HEK293 (cell line): ENCODE measurements around the gene UNC93A.

Experiments used
- CTCF ChIA-PET: fragments of 350-600 bp; formaldehyde crosslinking; extraction: SDS; loops from one replicate; lab custom pipeline; 2021; ENCODE audit warnings: antibody characterized with exemption; lab: Yijun Ruan, JAX
- POLR2A ChIA-PET: fragments of 300-600 bp; formaldehyde crosslinking; extraction: SDS; loops from one replicate; lab custom pipeline; 2020; ENCODE audit warnings: antibody characterized with exemption, inconsistent platforms; lab: Yijun Ruan, JAX
- H3K27ac ChIP-seq: fragments of 200-500 bp; sonication (Bioruptor generic); 2 replicates; pipeline ENCODE4 v1.5.1; 2014; ENCODE audit warnings: low read depth, low read length, control low read depth, inconsistent platforms; ENCODE audit errors: extremely low read depth
- H3K36me3 ChIP-seq, 2 experiments: fragments of 200-500 bp in 1 of 2; sonication (Bioruptor generic) in 1 of 2; 1 replicate in 1 of 2; 2 replicates in 1 of 2; pipeline ENCODE4 v1.5.1; 2014 to 2017; ENCODE audit warnings: inconsistent platforms in 2 of 2, low read length in 2 of 2; ENCODE audit not compliant: control insufficient read depth in 2 of 2, insufficient read depth in 1 of 2
- H3K4me1 ChIP-seq: fragments of 200-500 bp; sonication (Bioruptor generic); 2 replicates; pipeline ENCODE4 v1.5.1; 2014; ENCODE audit warnings: mild to moderate bottlenecking, low read length, inconsistent platforms; ENCODE audit not compliant: control insufficient read depth, insufficient read depth
- H3K4me3 ChIP-seq: 2 replicates; pipeline ENCODE4 v1.5.1; 2011; ENCODE audit warnings: low read depth, mild to moderate bottlenecking, control low read depth, low read length, moderate library complexity
- H3K9me3 ChIP-seq: fragments of 200-500 bp; sonication (Bioruptor generic); 2 replicates; pipeline ENCODE4 v1.5.1; 2014; ENCODE audit warnings: low read depth, low read length, inconsistent platforms; ENCODE audit not compliant: control insufficient read depth, insufficient read depth
- FEZF1 ChIP-seq: fragments of 450-650 bp; formaldehyde crosslinking; IDR thresholded peaks from 2 replicates; pipeline ENCODE4 v1.5.1; 2016; ENCODE audit warnings: missing biosample characterization, missing genetic modification characterization
- HIC1 ChIP-seq: fragments of 450-650 bp; formaldehyde crosslinking; IDR thresholded peaks from 2 replicates; pipeline ENCODE4 v1.5.1; 2016; ENCODE audit warnings: missing biosample characterization, missing genetic modification characterization
- KLF7 ChIP-seq: fragments of 450-650 bp; formaldehyde crosslinking; IDR thresholded peaks from 2 replicates; pipeline ENCODE4 v1.5.1; 2016; ENCODE audit warnings: missing biosample characterization, missing genetic modification characterization, borderline replicate concordance
- REST ChIP-seq: fragments of 450-650 bp; formaldehyde crosslinking; IDR thresholded peaks from 2 replicates; pipeline ENCODE4 v1.5.1; 2016; ENCODE audit warnings: missing biosample characterization, missing genetic modification characterization
- SCRT2 ChIP-seq: fragments of 450-650 bp; formaldehyde crosslinking; IDR thresholded peaks from 2 replicates; pipeline ENCODE4 v1.5.1; 2016; ENCODE audit warnings: missing biosample characterization, missing genetic modification characterization
- SETDB1 ChIP-seq: IDR thresholded peaks from one replicate; pipeline ENCODE4 v1.6.1; 2017; ENCODE audit warnings: mild to moderate bottlenecking, low read length, moderate library complexity, mixed read lengths; ENCODE audit not compliant: insufficient read length
- YY1 ChIP-seq: fragments of 450-650 bp; formaldehyde crosslinking; IDR thresholded peaks from 2 replicates; pipeline ENCODE4 v1.5.1; 2018; ENCODE audit warnings: missing biosample characterization, missing genetic modification characterization
- ZBTB44 ChIP-seq: fragments of 450-650 bp; IDR thresholded peaks from 2 replicates; pipeline ENCODE4 v1.5.1; 2018; ENCODE audit warnings: missing biosample characterization, mild to moderate bottlenecking, missing genetic modification characterization
- ZBTB48 ChIP-seq: fragments of 450-650 bp; formaldehyde crosslinking; IDR thresholded peaks from 2 replicates; pipeline ENCODE4 v1.5.1; 2016; ENCODE audit warnings: missing biosample characterization, missing genetic modification characterization
- ZNF10 ChIP-seq: fragments of 450-650 bp; formaldehyde crosslinking; IDR thresholded peaks from 2 replicates; pipeline ENCODE4 v1.5.1; 2017; ENCODE audit warnings: missing biosample characterization, missing genetic modification characterization
- ZNF133 ChIP-seq: fragments of 450-650 bp; formaldehyde crosslinking; IDR thresholded peaks from 2 replicates; pipeline ENCODE4 v1.5.1; 2016; ENCODE audit warnings: missing biosample characterization, missing genetic modification characterization
- ZNF140 ChIP-seq: fragments of 450-650 bp; formaldehyde crosslinking; IDR thresholded peaks from 2 replicates; pipeline ENCODE4 v1.5.1; 2016; ENCODE audit warnings: missing biosample characterization, missing genetic modification characterization
- ZNF184 ChIP-seq: fragments of 450-650 bp; IDR thresholded peaks from 2 replicates; pipeline ENCODE4 v1.5.1; 2018; ENCODE audit warnings: missing biosample characterization, mild to moderate bottlenecking, missing genetic modification characterization
- ZNF23 ChIP-seq: fragments of 450-650 bp; formaldehyde crosslinking; IDR thresholded peaks from 2 replicates; pipeline ENCODE4 v1.5.1; 2016; ENCODE audit warnings: missing biosample characterization, missing genetic modification characterization, borderline replicate concordance
- ZNF239 ChIP-seq: fragments of 450-650 bp; formaldehyde crosslinking; IDR thresholded peaks from 2 replicates; pipeline ENCODE4 v1.5.1; 2016; ENCODE audit warnings: missing biosample characterization, missing genetic modification characterization
- ZNF292 ChIP-seq: fragments of 450-650 bp; formaldehyde crosslinking; IDR thresholded peaks from 2 replicates; pipeline ENCODE4 v1.5.1; 2016; ENCODE audit warnings: low read depth, missing biosample characterization, missing genetic modification characterization, borderline replicate concordance
- ZNF311 ChIP-seq: fragments of 450-650 bp; formaldehyde crosslinking; IDR thresholded peaks from 2 replicates; pipeline ENCODE4 v1.5.1; 2017; ENCODE audit warnings: missing biosample characterization, missing genetic modification characterization, borderline replicate concordance
- ZNF423 ChIP-seq: fragments of 450-650 bp; formaldehyde crosslinking; IDR thresholded peaks from 2 replicates; pipeline ENCODE4 v1.5.1; 2016; ENCODE audit warnings: missing biosample characterization, missing genetic modification characterization
- ZNF433 ChIP-seq: fragments of 450-650 bp; formaldehyde crosslinking; IDR thresholded peaks from 2 replicates; pipeline ENCODE4 v1.5.1; 2016; ENCODE audit warnings: missing biosample characterization, missing genetic modification characterization, low read depth
- ZNF548 ChIP-seq: fragments of 450-650 bp; formaldehyde crosslinking; IDR thresholded peaks from 2 replicates; pipeline ENCODE4 v1.5.1; 2016; ENCODE audit warnings: missing biosample characterization, missing genetic modification characterization
- ZNF707 ChIP-seq: fragments of 450-650 bp; formaldehyde crosslinking; IDR thresholded peaks from 2 replicates; pipeline ENCODE4 v1.5.1; 2016; ENCODE audit warnings: missing biosample characterization, missing genetic modification characterization
- ZNF747 ChIP-seq: fragments of 450-650 bp; formaldehyde crosslinking; IDR thresholded peaks from 2 replicates; pipeline ENCODE4 v1.5.1; 2016; ENCODE audit warnings: missing biosample characterization, missing genetic modification characterization
- ZNF837 ChIP-seq: fragments of 450-650 bp; formaldehyde crosslinking; IDR thresholded peaks from 2 replicates; pipeline ENCODE4 v1.5.1; 2016; ENCODE audit warnings: missing biosample characterization, missing genetic modification characterization

UNC93A gene

GRCh38 chr6:167329014-167329413 lies 37.9 kb downstream of the UNC93A start:
- Histone ChIP-seq H3K36me3 (no peaks in the 10 kb centered on the region), H3K4me3 (no peak overlapping the region), H3K4me1 (no peaks in the 10 kb centered on the region), H3K9me3 (no peaks in the 10 kb centered on the region), H3K27ac (no peak overlapping the region)
- TF ChIP-seq ZBTB48 (tag by site-specific recombination): no peak
- no peak for TF ChIP-seq ZNF239 (tag by site-specific recombination)
- no peak for TF ChIP-seq ZNF10 (tag by site-specific recombination)
- no peak for TF ChIP-seq ZNF747 (tag by site-specific recombination)
- ChIA-PET POLR2A (no interaction called here), CTCF (interaction anchor here (0.6 kb wide), 2 partner anchors 12 to 135 kb away, joined by 4 to 6 read pairs; no protein-coding TSS in a partner anchor)

GRCh38 chr6:167330750-167331149 lies 39.6 kb downstream of the UNC93A start:
- CTCF ChIA-PET: interaction anchor here (1.3 kb wide), 1 partner anchor 21 kb away, joined by 6 read pairs; no protein-coding TSS in a partner anchor
- Histone ChIP-seq H3K4me1 (no peaks in the 10 kb centered on the region), H3K36me3 (no peaks in the 10 kb centered on the region), H3K9me3 (no peaks in the 10 kb centered on the region), H3K27ac (no peak overlapping the region), H3K4me3 (no peak overlapping the region)
- TF ChIP-seq ZNF423 (no peak), ZNF707 (tag by site-specific recombination) (no peak), ZNF311 (no peak), ZNF292 (no peak), ZNF23 (tag by site-specific recombination) (no peak), KLF7 (no peak), ZNF837 (no peak), ZNF140 (tag by site-specific recombination) (no peak), ZBTB44 (tag by site-specific recombination) (no peak), ZNF433 (tag by site-specific recombination) (no peak), SETDB1 (no peak)
- POLR2A ChIA-PET: no interaction called here

- H3K27ac ChIP-seq: no peak overlapping the region
- POLR2A ChIA-PET: no interaction called here
- no peak overlapping the region for H3K4me3 ChIP-seq
- H3K36me3 ChIP-seq: no peaks in the 10 kb centered on the region
- TF ChIP-seq ZNF133 (tag by site-specific recombination) (no peak), SCRT2 (tag by site-specific recombination) (0 out of 2 replicates have a peak, but pooled peaks have one; percentile 28)
- no peaks in the 10 kb centered on the region for H3K9me3 ChIP-seq
- H3K4me1 ChIP-seq: no peaks in the 10 kb centered on the region
- CTCF ChIA-PET: interaction anchor here (1.3 kb wide), 1 partner anchor 20 kb away, joined by 6 read pairs; no protein-coding TSS in a partner anchor
These were observed 40.5 kb downstream of the UNC93A start for GRCh38 chr6:167331565-167331964.

GRCh38 chr6:167336844-167337630 lies 45.9 kb downstream of the UNC93A start:
- no peak overlapping the region for H3K4me3 ChIP-seq
- H3K9me3 ChIP-seq: no peaks in the 10 kb centered on the region
- no peaks in the 10 kb centered on the region for H3K4me1 ChIP-seq
- POLR2A ChIA-PET: no interaction called here
- H3K36me3 ChIP-seq: no peaks in the 10 kb centered on the region
- no peak overlapping the region for H3K27ac ChIP-seq
- CTCF ChIA-PET: no interaction called here
- no peak for TF ChIP-seq FEZF1
- TF ChIP-seq ZNF184 (tag by site-specific recombination): no peak
- TF ChIP-seq ZNF548 (tag by site-specific recombination): no peak
- TF ChIP-seq REST (tag by site-specific recombination): no peak
- no peak for TF ChIP-seq YY1 (tag by site-specific recombination)
- TF ChIP-seq HIC1 (tag by site-specific recombination): no peak
